ENCODE measurements around the gene HOGA1. TPM values are rescaled to one million over a fixed set of nuclear protein-coding genes. Genes with fewer than 3 reads are reported as not detected.

HOGA1 gene
- total RNA-seq, 5 donors from 2014 or later (not counting 1 experiment from before 2014, with no cell fraction given) = 0.18 TPM; not detected in 4

DNA sequence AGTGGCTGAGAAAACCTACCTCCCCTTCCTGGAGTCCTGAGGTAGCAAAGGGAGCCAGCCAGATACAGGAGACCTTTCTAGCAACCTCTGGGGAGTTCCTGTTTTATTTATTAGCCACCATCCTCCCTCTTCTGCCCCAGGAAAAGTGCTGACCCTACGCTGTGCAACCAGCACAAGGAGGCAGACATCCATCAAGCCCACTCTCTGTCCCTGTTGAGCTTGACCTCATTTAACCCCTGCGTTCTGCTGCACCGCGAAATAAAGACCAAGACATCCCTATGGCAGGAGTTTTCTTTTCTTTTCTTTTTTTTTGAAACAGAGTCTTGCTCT lies 37.0 kb upstream of the HOGA1 start:
- Mint-ChIP-seq H3K36me3 (no peaks in the 10 kb centered on the region), H3K4me3 (no peak overlapping the region), H3K27me3 (no peaks in the 10 kb centered on the region), H3K27ac (no peak overlapping the region), H3K9me3 (no peaks in the 10 kb centered on the region), H3K4me1 (peaks cover 5 to 12% (median 8%) of the 10 kb centered on the region in 3 donors)
- Histone ChIP-seq H3K36me3 (ENCODE audit: control insufficient read depth in 2 of 2, extremely low read depth in 1 of 2, insufficient read depth in 1 of 2, low read length in 1 of 2) (no peaks in the 10 kb centered on the region), H3K4me1 (ENCODE audit: control insufficient read depth in 1 of 2, extremely low read depth in 1 of 2, insufficient read depth in 2 of 2, low read length in 2 of 2) (peaks cover 0 to under 1% of the 10 kb centered on the region in 2 experiments), H3K27me3 (replicated peaks in 1 of 2; ENCODE audit: control insufficient read depth in 2 of 2, extremely low read depth in 1 of 2, insufficient read depth in 2 of 2, low read length in 1 of 2) (peaks cover 0 to 2% of the 10 kb centered on the region in 2 experiments), H3K9me3 (no peaks in the 10 kb centered on the region), H3K4me3 (ENCODE audit: control insufficient read depth in 1 of 2, extremely low read depth in 1 of 2, low read length in 1 of 2) (no peak overlapping the region), H3K27ac (ENCODE audit: low read length) (no peak overlapping the region)
- DNase-seq (no peak), ATAC-seq (replicated peaks in 1 of 4) (no peak)
- 80% methylated on average over 2 of the region's 4 CpGs for WGBS (ENCODE audit: insufficient coverage)
- ChIA-PET POLR2A (no interaction called here), CTCF (no interaction called here)

DNA sequence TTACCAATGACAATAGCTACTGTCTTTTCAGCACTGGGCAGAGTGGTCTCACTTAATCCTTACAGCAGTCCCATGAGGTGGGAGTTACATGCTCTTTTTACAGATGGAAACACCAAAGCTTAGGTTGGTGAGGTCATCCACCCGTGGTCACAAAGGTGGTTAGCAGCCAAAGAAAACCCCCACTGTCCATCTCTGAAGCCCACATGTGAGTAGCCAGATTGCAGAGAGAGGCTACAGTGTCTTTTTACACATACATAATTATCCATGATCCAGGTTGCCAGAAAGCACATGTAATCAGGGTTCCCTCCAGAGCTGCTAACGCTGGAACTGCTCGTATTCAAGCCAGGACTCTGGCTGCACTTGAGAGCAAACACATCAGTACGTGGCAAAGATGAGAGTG lies 36.2 kb upstream of the HOGA1 start:
- no CpG with 5 or more reads among the region's 4 CpGs for WGBS (ENCODE audit: insufficient coverage)
- no peaks in the 10 kb centered on the region for H3K36me3 ChIP-seq (ENCODE audit: control insufficient read depth in 2 of 2, extremely low read depth in 1 of 2, insufficient read depth in 1 of 2, low read length in 1 of 2)
- H3K27ac Mint-ChIP-seq = no peak overlapping the region
- no peak overlapping the region for H3K4me3 Mint-ChIP-seq
- H3K9me3 ChIP-seq = no peaks in the 10 kb centered on the region
- ChIA-PET CTCF (no interaction called here), POLR2A (no interaction called here)
- no peaks in the 10 kb centered on the region for H3K4me1 ChIP-seq (ENCODE audit: control insufficient read depth in 1 of 2, extremely low read depth in 1 of 2, insufficient read depth in 2 of 2, low read length in 2 of 2)
- DNase-seq = no peak
- no peaks in the 10 kb centered on the region for H3K27me3 Mint-ChIP-seq
- H3K36me3 Mint-ChIP-seq = no peaks in the 10 kb centered on the region
- H3K4me3 ChIP-seq (ENCODE audit: control insufficient read depth in 1 of 2, extremely low read depth in 1 of 2, low read length in 1 of 2) = no peak overlapping the region
- peaks cover 0 to 2% of the 10 kb centered on the region in 2 experiments for H3K27me3 ChIP-seq (replicated peaks in 1 of 2; ENCODE audit: control insufficient read depth in 2 of 2, extremely low read depth in 1 of 2, insufficient read depth in 2 of 2, low read length in 1 of 2)
- no peaks in the 10 kb centered on the region for H3K9me3 Mint-ChIP-seq
- peaks cover 3 to 6% (median 5%) of the 10 kb centered on the region in 3 donors for H3K4me1 Mint-ChIP-seq
- H3K27ac ChIP-seq (ENCODE audit: low read length) = no peak overlapping the region
- ATAC-seq (replicated peaks in 1 of 4) = no peak

DNA sequence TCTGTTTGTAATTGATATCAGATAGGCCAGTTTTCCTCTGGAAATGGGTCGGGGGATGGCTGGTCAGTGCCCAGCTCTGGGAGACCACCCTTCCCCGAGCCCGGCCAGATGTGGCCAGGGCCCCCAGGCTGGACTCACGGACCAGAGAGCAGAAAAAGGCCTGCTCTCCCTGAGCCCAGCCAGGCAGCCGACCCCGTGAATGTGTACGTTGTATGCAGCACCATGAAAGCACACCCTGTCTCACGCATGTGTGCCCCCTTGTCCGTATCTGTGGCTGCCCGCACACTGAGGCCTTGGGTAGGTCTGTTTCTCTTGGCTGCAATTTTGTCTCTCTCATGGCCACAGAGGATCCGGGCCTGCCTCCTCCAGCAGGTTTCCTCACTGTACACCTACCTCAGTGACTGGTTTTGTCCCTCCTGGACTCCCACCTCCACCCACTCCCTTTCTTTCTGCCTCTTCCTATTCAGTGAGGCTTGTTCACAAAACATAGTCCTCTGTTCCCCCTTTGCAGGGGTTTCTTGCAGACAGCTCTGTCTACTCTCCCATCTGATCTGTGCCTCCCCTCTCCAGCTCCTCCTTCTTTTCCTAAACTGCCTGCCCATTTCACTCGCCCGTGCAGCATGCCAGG lies 35.2 kb upstream of the HOGA1 start:
- H3K9me3 ChIP-seq = no peaks in the 10 kb centered on the region
- no peak overlapping the region for H3K4me3 Mint-ChIP-seq
- no peaks in the 10 kb centered on the region for H3K9me3 Mint-ChIP-seq
- H3K36me3 Mint-ChIP-seq = no peaks in the 10 kb centered on the region
- ChIA-PET POLR2A (no interaction called here), CTCF (interaction anchor here in 1 of 2 donors (0.7 kb wide), 1 partner anchor 15 kb away, joined by 4 read pairs; no protein-coding TSS in a partner anchor)
- 90% methylated on average over 13 of the region's 13 CpGs for WGBS (ENCODE audit: insufficient coverage)
- H3K27me3 Mint-ChIP-seq = no peaks in the 10 kb centered on the region
- no peaks in the 10 kb centered on the region for H3K36me3 ChIP-seq (ENCODE audit: control insufficient read depth in 2 of 2, extremely low read depth in 1 of 2, insufficient read depth in 1 of 2, low read length in 1 of 2)
- peaks cover 0 to 2% of the 10 kb centered on the region in 2 experiments for H3K27me3 ChIP-seq (replicated peaks in 1 of 2; ENCODE audit: control insufficient read depth in 2 of 2, extremely low read depth in 1 of 2, insufficient read depth in 2 of 2, low read length in 1 of 2)
- H3K4me1 ChIP-seq (ENCODE audit: control insufficient read depth in 1 of 2, extremely low read depth in 1 of 2, insufficient read depth in 2 of 2, low read length in 2 of 2) = no peaks in the 10 kb centered on the region
- no peak overlapping the region for H3K27ac Mint-ChIP-seq
- peaks cover 0 to 5% (median 4%) of the 10 kb centered on the region in 3 donors for H3K4me1 Mint-ChIP-seq
- no peak for ATAC-seq (replicated peaks in 1 of 4)
- DNase-seq = no peak
- H3K27ac ChIP-seq (ENCODE audit: low read length) = no peak overlapping the region
- H3K4me3 ChIP-seq (ENCODE audit: control insufficient read depth in 1 of 2, extremely low read depth in 1 of 2, low read length in 1 of 2) = no peak overlapping the region

DNA sequence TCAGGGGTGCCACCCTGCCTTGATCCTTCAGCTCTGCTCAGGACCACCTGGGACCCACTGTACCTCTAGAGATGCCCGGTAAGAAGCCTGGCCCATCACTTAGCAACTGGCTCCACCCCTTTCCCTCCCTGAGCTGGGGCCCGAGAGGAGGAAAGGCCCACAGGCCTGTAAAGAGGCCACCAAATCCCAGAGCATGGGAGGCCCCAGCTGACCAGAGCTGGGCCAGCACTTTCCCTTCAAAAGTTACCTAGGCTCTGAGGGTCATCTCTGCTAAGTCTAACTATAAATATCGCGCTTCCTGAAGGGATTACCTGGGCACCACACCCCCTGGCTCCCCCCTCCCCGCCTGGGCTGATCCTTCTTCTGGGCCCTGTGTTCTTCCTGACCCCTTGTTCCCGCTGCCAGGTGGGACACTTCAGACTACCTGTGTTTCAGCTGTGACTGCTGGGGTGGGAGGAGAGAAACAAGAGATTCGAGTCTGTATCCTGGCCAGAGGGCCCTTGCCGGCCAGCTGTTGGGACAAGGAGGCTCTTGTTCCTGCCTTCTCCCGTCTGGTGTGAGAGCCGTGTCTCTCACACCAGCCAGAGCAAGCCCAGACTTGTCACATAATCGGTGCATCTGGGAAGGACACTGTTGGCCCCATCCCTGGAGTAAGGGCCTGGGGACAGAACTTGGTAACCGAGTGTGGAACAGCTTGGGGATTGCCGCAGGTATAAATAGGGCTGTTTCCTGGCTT lies 34.4 kb upstream of the HOGA1 start:
- Histone ChIP-seq H3K4me3 (ENCODE audit: control insufficient read depth in 1 of 2, extremely low read depth in 1 of 2, low read length in 1 of 2) (no peak overlapping the region), H3K27me3 (replicated peaks in 1 of 2; ENCODE audit: control insufficient read depth in 2 of 2, extremely low read depth in 1 of 2, insufficient read depth in 2 of 2, low read length in 1 of 2) (peaks cover 0 to 2% of the 10 kb centered on the region in 2 experiments), H3K9me3 (no peaks in the 10 kb centered on the region), H3K27ac (ENCODE audit: low read length) (no peak overlapping the region), H3K36me3 (ENCODE audit: control insufficient read depth in 2 of 2, extremely low read depth in 1 of 2, insufficient read depth in 1 of 2, low read length in 1 of 2) (no peaks in the 10 kb centered on the region), H3K4me1 (ENCODE audit: control insufficient read depth in 1 of 2, extremely low read depth in 1 of 2, insufficient read depth in 2 of 2, low read length in 2 of 2) (no peaks in the 10 kb centered on the region)
- no peaks in the 10 kb centered on the region for H3K27me3 Mint-ChIP-seq
- CTCF ChIA-PET = interaction anchor here in 1 of 2 donors (0.6 kb wide), 1 partner anchor 107 kb away, joined by 4 read pairs; no protein-coding TSS in a partner anchor
- no peak overlapping the region for H3K27ac Mint-ChIP-seq
- POLR2A ChIA-PET = no interaction called here
- no peak for DNase-seq
- H3K9me3 Mint-ChIP-seq = no peaks in the 10 kb centered on the region
- H3K4me3 Mint-ChIP-seq = no peak overlapping the region
- H3K36me3 Mint-ChIP-seq = no peaks in the 10 kb centered on the region
- peaks cover 0 to 5% (median 4%) of the 10 kb centered on the region in 3 donors for H3K4me1 Mint-ChIP-seq
- 84% methylated on average over 11 of the region's 13 CpGs for WGBS (ENCODE audit: insufficient coverage)
- no peak for ATAC-seq (replicated peaks in 1 of 4)

DNA sequence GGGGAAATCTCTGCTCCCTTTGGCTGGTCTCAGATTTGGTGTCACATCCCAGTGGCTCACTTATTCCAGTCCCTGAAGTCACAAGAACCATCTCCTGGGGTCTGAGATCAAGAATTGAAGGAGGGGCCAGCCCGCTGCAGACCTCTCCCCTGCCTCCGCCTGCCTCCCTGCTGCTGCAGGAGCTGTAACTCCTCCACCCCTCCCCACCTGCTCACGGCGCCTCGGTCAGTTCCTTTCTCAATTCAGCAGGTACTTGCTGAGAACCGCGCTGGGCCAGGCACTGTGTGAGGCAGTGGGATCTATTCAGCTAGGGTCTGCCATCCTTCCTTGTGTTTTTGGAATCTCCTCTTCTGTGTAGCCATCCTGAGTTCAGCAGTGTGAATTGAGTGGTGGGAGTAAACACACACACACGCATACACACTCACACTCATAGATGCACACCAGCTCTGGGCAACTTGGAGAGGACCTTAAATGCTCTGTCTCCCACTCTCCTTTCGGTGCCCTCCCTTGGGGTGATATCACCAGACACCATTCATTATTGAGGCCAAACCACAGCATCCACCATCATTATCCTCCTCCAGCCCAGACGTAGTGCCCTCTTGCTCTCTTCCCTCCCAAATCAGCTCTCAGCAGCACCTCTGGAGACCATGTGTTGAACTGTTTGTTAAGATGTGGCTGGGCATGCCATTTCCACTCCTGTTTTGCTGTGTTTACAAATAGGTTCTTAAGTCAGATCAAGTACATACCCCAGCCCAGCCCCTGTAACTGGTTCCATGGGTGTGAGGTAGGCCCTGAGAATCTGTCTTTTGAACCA lies 33.6 kb upstream of the HOGA1 start:
- Mint-ChIP-seq H3K27me3 (no peaks in the 10 kb centered on the region), H3K4me1 (peaks cover 0 to 5% (median 4%) of the 10 kb centered on the region in 3 donors), H3K36me3 (no peaks in the 10 kb centered on the region), H3K4me3 (no peak overlapping the region), H3K27ac (no peak overlapping the region), H3K9me3 (no peaks in the 10 kb centered on the region)
- Histone ChIP-seq H3K27ac (ENCODE audit: low read length) (no peak overlapping the region), H3K9me3 (no peaks in the 10 kb centered on the region), H3K4me1 (ENCODE audit: control insufficient read depth in 1 of 2, extremely low read depth in 1 of 2, insufficient read depth in 2 of 2, low read length in 2 of 2) (no peaks in the 10 kb centered on the region), H3K4me3 (ENCODE audit: control insufficient read depth in 1 of 2, extremely low read depth in 1 of 2, low read length in 1 of 2) (no peak overlapping the region), H3K27me3 (replicated peaks in 1 of 2; ENCODE audit: control insufficient read depth in 2 of 2, extremely low read depth in 1 of 2, insufficient read depth in 2 of 2, low read length in 1 of 2) (peaks cover 0 to 2% of the 10 kb centered on the region in 2 experiments), H3K36me3 (ENCODE audit: control insufficient read depth in 2 of 2, extremely low read depth in 1 of 2, insufficient read depth in 1 of 2, low read length in 1 of 2) (no peaks in the 10 kb centered on the region)
- WGBS (ENCODE audit: insufficient coverage) = 67% methylated on average over 1 of the region's 10 CpGs
- ATAC-seq (replicated peaks in 1 of 4) (no peak), DNase-seq (no peak)
- CTCF ChIA-PET = interaction anchor here in 1 of 2 donors (0.6 kb wide), 1 partner anchor 108 kb away, joined by 4 read pairs; no protein-coding TSS in a partner anchor
- POLR2A ChIA-PET = no interaction called here

DNA sequence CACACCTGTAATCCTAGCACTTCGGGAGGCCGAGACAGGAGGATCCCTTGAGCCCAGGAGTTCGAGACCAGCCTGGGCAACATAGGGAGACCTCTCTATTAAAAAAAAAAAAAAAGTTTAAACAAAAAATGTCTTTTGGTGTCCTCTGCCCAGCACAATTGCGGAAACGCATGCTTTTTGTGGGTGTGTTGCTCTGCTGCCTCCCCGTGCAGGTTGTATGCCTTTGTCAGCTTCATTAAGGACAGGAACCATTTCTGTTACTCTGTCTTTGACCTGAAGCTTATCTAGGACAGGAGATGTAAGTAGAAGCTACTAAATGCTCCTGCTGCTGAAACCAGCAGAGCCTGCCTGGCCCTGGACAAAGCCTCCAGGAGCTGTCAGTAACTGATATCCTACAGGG lies 32.9 kb upstream of the HOGA1 start:
- DNase-seq (no peak), ATAC-seq (replicated peaks in 1 of 4) (no peak)
- H3K4me3 ChIP-seq (ENCODE audit: control insufficient read depth in 1 of 2, extremely low read depth in 1 of 2, low read length in 1 of 2) = no peak overlapping the region
- H3K27ac ChIP-seq (ENCODE audit: low read length) = no peak overlapping the region
- no peaks in the 10 kb centered on the region for H3K27me3 Mint-ChIP-seq
- H3K9me3 Mint-ChIP-seq = no peaks in the 10 kb centered on the region
- H3K36me3 Mint-ChIP-seq = no peaks in the 10 kb centered on the region
- H3K27ac Mint-ChIP-seq = no peak overlapping the region
- no peaks in the 10 kb centered on the region for H3K9me3 ChIP-seq
- H3K4me1 Mint-ChIP-seq = peaks cover 0 to 5% (median 4%) of the 10 kb centered on the region in 3 donors
- 87% methylated on average over 3 of the region's 6 CpGs for WGBS (ENCODE audit: insufficient coverage)
- POLR2A ChIA-PET = interaction anchor here in 1 of 2 donors (0.7 kb wide), 1 partner anchor 62 kb away, joined by 9 read pairs; no protein-coding TSS in a partner anchor
- no peaks in the 10 kb centered on the region for H3K4me1 ChIP-seq (ENCODE audit: control insufficient read depth in 1 of 2, extremely low read depth in 1 of 2, insufficient read depth in 2 of 2, low read length in 2 of 2)
- no peak overlapping the region for H3K4me3 Mint-ChIP-seq
- no peaks in the 10 kb centered on the region for H3K36me3 ChIP-seq (ENCODE audit: control insufficient read depth in 2 of 2, extremely low read depth in 1 of 2, insufficient read depth in 1 of 2, low read length in 1 of 2)
- peaks cover 0 to 2% of the 10 kb centered on the region in 2 experiments for H3K27me3 ChIP-seq (replicated peaks in 1 of 2; ENCODE audit: control insufficient read depth in 2 of 2, extremely low read depth in 1 of 2, insufficient read depth in 2 of 2, low read length in 1 of 2)
- CTCF ChIA-PET = interaction anchor here (0.5 to 0.8 kb wide), 3 partner anchors 41 to 146 kb away, joined by 3 to 6 read pairs (median 3); no protein-coding TSS in a partner anchor
